ENCODE results near the gene CARD14.

CARD14 gene

GRCh38 chr17:80216473-80217456 lies 46.9 kb downstream of the CARD14 start:
- no peak for TF ChIP-seq TAF1 (IDR thresholded peaks at IDR 0.05; ENCODE audit: borderline replicate concordance, insufficient read depth, low read length)
- TF ChIP-seq REST (IDR thresholded peaks at IDR 0.05; ENCODE audit: insufficient read depth in 1 of 2, low read depth in 2 of 2, low read length in 2 of 2): no peak
- TF ChIP-seq SIN3A (IDR thresholded peaks at IDR 0.05; ENCODE audit: borderline replicate concordance, insufficient read depth, low read length): no peak
- TF ChIP-seq POLR2AphosphoS5 (IDR thresholded peaks at IDR 0.05; ENCODE audit: low read depth, low read length): no peak
- TF ChIP-seq FOXP2 (optimal IDR thresholded peaks at IDR 0.05; ENCODE audit: borderline replicate concordance, extremely low read depth, extremely low read length, insufficient read depth): no peak

- TF ChIP-seq POLR2AphosphoS5 (IDR thresholded peaks at IDR 0.05; ENCODE audit: low read depth, low read length): no peak
- no peak for TF ChIP-seq TAF1 (IDR thresholded peaks at IDR 0.05; ENCODE audit: borderline replicate concordance, insufficient read depth, low read length)
- no peak for TF ChIP-seq FOXP2 (optimal IDR thresholded peaks at IDR 0.05; ENCODE audit: borderline replicate concordance, extremely low read depth, extremely low read length, insufficient read depth)
- no peak for TF ChIP-seq REST (IDR thresholded peaks at IDR 0.05; ENCODE audit: insufficient read depth in 1 of 2, low read depth in 2 of 2, low read length in 2 of 2)
- TF ChIP-seq SIN3A (IDR thresholded peaks at IDR 0.05; ENCODE audit: borderline replicate concordance, insufficient read depth, low read length): no peak
These were observed 48.0 kb downstream of the CARD14 start for GRCh38 chr17:80217703-80218362.

- TF ChIP-seq FOXP2 (optimal IDR thresholded peaks at IDR 0.05; ENCODE audit: borderline replicate concordance, extremely low read depth, extremely low read length, insufficient read depth) (no peak), SIN3A (IDR thresholded peaks at IDR 0.05; ENCODE audit: borderline replicate concordance, insufficient read depth, low read length) (no peak), REST (IDR thresholded peaks at IDR 0.05; ENCODE audit: insufficient read depth in 1 of 2, low read depth in 2 of 2, low read length in 2 of 2) (no peak), TAF1 (IDR thresholded peaks at IDR 0.05; ENCODE audit: borderline replicate concordance, insufficient read depth, low read length) (no peak), POLR2AphosphoS5 (IDR thresholded peaks at IDR 0.05; ENCODE audit: low read depth, low read length) (no peak)
These were observed 48.6 kb downstream of the CARD14 start for GRCh38 chr17:80218391-80218790.

- TF ChIP-seq REST (IDR thresholded peaks at IDR 0.05; ENCODE audit: insufficient read depth in 1 of 2, low read depth in 2 of 2, low read length in 2 of 2) (no peak), SIN3A (IDR thresholded peaks at IDR 0.05; ENCODE audit: borderline replicate concordance, insufficient read depth, low read length) (peak; percentile 68; the same call in 1 of the 2 replicates)
These were observed 49.4 kb downstream of the CARD14 start for GRCh38 chr17:80219013-80219762.
